Activated CD8-positive, alpha-beta T cell treated with anti-CD3 and anti-CD28 coated beads for 36 hours (primary cell): ENCODE results near the gene DDT. TPM values are rescaled to one million over a fixed set of nuclear protein-coding genes. Genes with fewer than 3 reads are reported as not detected.
A peak's percentile ranks its signal among the peaks of the same experiment; 100 is the strongest.
"Not testable (repeated sequence)": the region's sequence is repeated elsewhere in the genome, so short reads cannot be mapped to it uniquely, and the experiment has no call there.

Source experiments
- ATAC-seq: fragments of 200-7000 bp; cut with Tn5 transposase; one replicate; pipeline ENCODE4 v1.10.0; 2021; ENCODE audit warnings: mild to moderate bottlenecking, moderate library complexity
- CTCF ChIA-PET: fragments of 350-600 bp; sonication (Branson Sonifier 250); formaldehyde crosslinking; loops from one replicate; lab custom pipeline; 2021; ENCODE audit warnings: antibody characterized with exemption; lab: Charles Lee
- POLR2A ChIA-PET: fragments of 350-600 bp; sonication (Branson Sonifier 250); formaldehyde crosslinking; loops from one replicate; lab custom pipeline; 2021; ENCODE audit warnings: antibody characterized with exemption; lab: Charles Lee
- DNase-seq: peaks from one replicate; pipeline ENCODE4 v3.0.0-alpha.2; 2020
- H3K27ac Mint-ChIP-seq: one replicate; pipeline ENCODE4 v1.8.0; 2021; ENCODE audit warnings: mild to moderate bottlenecking, mixed read lengths
- H3K27me3 Mint-ChIP-seq: one replicate; pipeline ENCODE4 v1.8.0; 2021; ENCODE audit warnings: mixed read lengths
- H3K36me3 Mint-ChIP-seq: one replicate; pipeline ENCODE4 v1.8.0; 2021; ENCODE audit warnings: low read depth, mixed read lengths
- H3K4me1 Mint-ChIP-seq: one replicate; pipeline ENCODE4 v1.8.0; 2021; ENCODE audit warnings: low read depth, mixed read lengths
- H3K4me3 Mint-ChIP-seq: one replicate; pipeline ENCODE4 v1.8.0; 2021; ENCODE audit warnings: mild to moderate bottlenecking, moderate library complexity, mixed read lengths
- H3K9me3 Mint-ChIP-seq: one replicate; pipeline ENCODE4 v1.8.0; 2021; ENCODE audit warnings: mixed read lengths
- intact Hi-C: fragments of 100-400 bp; cut with micrococcal nuclease; formaldehyde crosslinking; loops from one replicate; pipeline ENCODE4 v1.10.0; 2022
- total RNA-seq, 2 experiments: library from RNA; stranded (reverse); gene quantifications; one replicate each; pipeline ENCODE4 v1.2.3, GENCODE V29; 2021
- TF ChIP-seq, protein P1 (sequence below): fragments of 200-600 bp; IDR thresholded peaks from one replicate; pipeline ENCODE4 v1.8.0; 2022; ENCODE audit warnings: antibody characterized with exemption, mild to moderate bottlenecking

The DDT gene
- total RNA-seq, 2 experiments from 2014 or later: 116 to 119 TPM

DNA sequence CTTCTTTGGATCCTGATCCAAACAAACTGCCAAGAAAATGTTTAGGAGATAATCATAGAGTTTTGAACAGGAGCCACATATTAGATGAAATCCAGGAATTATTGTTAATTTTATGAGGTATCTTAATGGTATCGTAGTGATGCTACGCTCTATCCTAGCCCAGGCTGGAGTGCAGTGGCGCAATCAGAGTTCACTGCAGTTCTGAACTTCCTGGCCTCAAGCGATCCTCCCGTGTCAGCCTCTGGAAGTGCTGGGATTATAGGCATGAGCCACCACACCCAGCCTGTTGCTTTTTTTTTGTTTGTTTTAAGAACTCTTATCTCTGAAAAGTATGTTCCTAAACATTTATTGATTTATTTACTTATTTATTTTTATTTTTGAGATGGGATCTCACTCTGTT, 28.6 kb upstream of the DDT start:
- DNase-seq (no peak), ATAC-seq (no peak)
- Mint-ChIP-seq H3K9me3 (no peaks in the 10 kb centered on the region), H3K4me3 (no peak overlapping the region), H3K36me3 (no peaks in the 10 kb centered on the region), H3K27ac (no peak overlapping the region), H3K27me3 (no peaks in the 10 kb centered on the region), H3K4me1 (no peaks in the 10 kb centered on the region)
- ChIA-PET POLR2A (interaction anchor here (1.5 kb wide), 1 partner anchor 8 kb away, joined by 3 read pairs; no protein-coding TSS in a partner anchor), CTCF (interaction anchor here (1.5 kb wide), 1 partner anchor 47 kb away, joined by 4 read pairs; no protein-coding TSS in a partner anchor)
- TF ChIP-seq, protein P1, sequence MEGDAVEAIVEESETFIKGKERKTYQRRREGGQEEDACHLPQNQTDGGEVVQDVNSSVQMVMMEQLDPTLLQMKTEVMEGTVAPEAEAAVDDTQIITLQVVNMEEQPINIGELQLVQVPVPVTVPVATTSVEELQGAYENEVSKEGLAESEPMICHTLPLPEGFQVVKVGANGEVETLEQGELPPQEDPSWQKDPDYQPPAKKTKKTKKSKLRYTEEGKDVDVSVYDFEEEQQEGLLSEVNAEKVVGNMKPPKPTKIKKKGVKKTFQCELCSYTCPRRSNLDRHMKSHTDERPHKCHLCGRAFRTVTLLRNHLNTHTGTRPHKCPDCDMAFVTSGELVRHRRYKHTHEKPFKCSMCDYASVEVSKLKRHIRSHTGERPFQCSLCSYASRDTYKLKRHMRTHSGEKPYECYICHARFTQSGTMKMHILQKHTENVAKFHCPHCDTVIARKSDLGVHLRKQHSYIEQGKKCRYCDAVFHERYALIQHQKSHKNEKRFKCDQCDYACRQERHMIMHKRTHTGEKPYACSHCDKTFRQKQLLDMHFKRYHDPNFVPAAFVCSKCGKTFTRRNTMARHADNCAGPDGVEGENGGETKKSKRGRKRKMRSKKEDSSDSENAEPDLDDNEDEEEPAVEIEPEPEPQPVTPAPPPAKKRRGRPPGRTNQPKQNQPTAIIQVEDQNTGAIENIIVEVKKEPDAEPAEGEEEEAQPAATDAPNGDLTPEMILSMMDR: no peak
- intact Hi-C loops: no loop called here

DNA sequence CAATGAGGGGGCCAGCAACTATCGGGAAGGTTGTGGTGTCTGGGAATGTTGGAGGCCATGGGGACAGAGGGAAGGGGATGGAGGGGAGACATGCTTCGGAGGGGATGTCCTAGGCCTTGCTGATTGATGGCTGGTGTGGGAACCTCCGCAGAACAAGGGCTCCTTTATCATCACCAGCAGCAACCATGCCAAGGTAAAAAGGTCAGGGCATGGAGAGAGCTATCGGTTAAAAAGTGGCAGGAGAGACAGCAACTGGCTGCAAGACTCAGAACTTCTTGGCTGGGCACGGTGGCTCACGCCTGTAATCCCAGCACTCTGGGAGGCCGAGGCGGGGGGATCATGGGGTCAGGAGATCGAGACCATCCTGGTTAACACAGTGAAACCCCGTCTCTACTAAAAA, 28.0 kb upstream of the DDT start:
- Mint-ChIP-seq H3K36me3 (no peaks in the 10 kb centered on the region), H3K4me3 (no peak overlapping the region), H3K4me1 (no peaks in the 10 kb centered on the region), H3K27me3 (peaks cover 2% of the 10 kb centered on the region), H3K9me3 (no peaks in the 10 kb centered on the region), H3K27ac (no peak overlapping the region)
- ATAC-seq (no peak), DNase-seq (no peak)
- ChIA-PET POLR2A (no interaction called here), CTCF (no interaction called here)
- intact Hi-C loops: no loop called here
- TF ChIP-seq, protein P1: no peak

DNA sequence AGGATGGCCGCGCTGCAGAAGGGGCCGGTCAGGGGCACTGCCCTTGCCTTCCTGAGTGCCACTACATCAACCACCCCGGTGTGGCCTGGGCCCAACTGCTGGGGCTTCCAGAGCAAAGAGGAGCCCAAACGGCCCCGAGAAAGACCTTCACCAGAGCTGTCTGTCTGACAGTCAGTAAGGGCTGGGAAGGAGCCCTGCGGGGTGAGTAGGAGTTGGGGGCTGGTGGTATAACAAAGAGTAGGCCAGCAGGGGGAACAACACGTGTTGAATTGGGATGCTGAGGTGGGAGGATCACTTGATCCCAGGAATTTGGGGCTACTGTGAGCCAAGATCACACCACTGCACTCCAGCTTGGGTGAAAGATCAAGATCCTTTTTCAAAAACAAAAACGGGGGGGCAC, 27.1 kb upstream of the DDT start:
- Mint-ChIP-seq H3K4me3 (no peak overlapping the region), H3K4me1 (no peaks in the 10 kb centered on the region), H3K36me3 (no peaks in the 10 kb centered on the region), H3K27me3 (peaks cover 2% of the 10 kb centered on the region), H3K27ac (no peak overlapping the region), H3K9me3 (no peaks in the 10 kb centered on the region)
- ATAC-seq: no peak
- ChIA-PET CTCF (no interaction called here), POLR2A (no interaction called here)
- intact Hi-C loops: no loop called here
- no peak for DNase-seq
- TF ChIP-seq, protein P1: no peak

DNA sequence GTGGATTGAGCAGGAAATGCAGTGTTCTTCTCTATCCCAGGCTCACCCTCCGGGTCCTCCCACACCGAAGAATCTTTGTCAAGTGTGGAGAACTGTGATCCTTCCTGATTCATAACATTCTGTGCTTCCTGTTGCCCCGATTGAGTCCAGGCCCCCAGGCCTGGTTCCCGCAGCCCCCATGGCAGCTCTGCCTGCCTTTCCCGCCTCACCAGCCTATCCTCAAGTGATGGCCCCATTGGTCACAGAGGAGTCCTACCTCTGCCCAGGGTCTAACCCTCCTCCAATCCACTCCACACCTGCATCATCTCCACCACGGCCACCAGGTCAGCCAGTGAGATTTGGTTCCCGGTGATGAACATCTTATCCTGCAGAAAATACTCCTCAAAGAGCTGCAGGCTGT, 25.5 kb upstream of the DDT start:
- CTCF ChIA-PET, H3K9me3 Mint-ChIP-seq, H3K27me3 Mint-ChIP-seq, POLR2A ChIA-PET, H3K4me1 Mint-ChIP-seq, H3K36me3 Mint-ChIP-seq, intact Hi-C loops, H3K4me3 Mint-ChIP-seq, H3K27ac Mint-ChIP-seq, DNase-seq, ATAC-seq: not testable (repeated sequence)

DNA sequence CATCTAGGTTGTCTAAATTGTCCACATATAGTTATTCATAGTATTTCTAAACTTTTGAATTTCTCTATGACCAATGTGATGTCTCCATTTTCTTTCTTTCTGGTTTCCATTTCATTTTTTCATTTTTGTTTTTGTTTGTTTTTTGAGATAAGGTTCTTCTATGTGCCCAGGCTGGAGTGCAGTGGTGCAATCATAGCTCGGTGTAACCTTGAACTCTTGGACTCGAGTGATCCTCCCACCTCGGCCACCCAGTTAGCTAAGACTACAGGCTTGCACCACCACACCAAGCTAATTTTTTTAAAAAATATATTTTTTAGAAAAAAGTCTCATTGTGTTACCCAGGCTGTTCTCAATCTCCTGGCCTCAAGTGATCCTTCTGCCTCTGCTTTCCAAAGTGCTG, 22.9 kb upstream of the DDT start:
- TF ChIP-seq, protein P1: no peak
- CTCF ChIA-PET: no interaction called here
- Mint-ChIP-seq H3K9me3 (no peaks in the 10 kb centered on the region), H3K4me3 (no peak overlapping the region), H3K27ac (no peak overlapping the region), H3K4me1 (no peaks in the 10 kb centered on the region), H3K27me3 (peaks cover 2% of the 10 kb centered on the region), H3K36me3 (no peaks in the 10 kb centered on the region)
- intact Hi-C loops: no loop called here
- no peak for ATAC-seq
- POLR2A ChIA-PET: no interaction called here
- no peak for DNase-seq

DNA sequence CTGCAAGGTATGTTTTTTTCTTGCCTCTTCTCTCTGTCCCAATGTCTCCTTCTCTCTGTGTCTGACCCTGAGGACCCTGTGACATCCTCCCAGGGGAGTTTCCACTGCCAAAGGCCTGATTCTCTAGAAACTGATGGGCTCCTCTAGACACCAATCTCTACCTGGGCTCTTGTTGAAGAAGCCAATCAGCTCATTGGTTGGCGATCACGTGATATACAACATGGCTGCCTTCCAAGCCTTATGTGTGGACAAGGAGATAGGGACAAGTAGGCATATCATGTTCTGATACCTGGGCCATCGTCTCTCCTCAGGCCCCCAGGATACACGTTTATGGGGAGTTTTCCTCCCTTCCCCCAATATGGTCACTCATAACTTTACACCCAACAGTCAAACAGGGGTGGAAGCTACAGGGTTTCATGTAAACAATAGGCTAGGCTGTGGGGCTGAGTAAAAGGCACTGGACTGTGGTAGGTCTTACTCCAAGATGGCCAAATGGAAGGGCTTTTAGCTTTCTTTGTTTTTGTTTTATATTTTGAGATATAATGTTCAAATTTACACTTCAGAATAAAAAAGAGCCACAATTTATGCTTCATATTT, 19.4 kb upstream of the DDT start:
- DNase-seq (peak; percentile 29), ATAC-seq (peak; percentile 42)
- intact Hi-C loops, H3K27me3 Mint-ChIP-seq, H3K9me3 Mint-ChIP-seq, H3K36me3 Mint-ChIP-seq, H3K27ac Mint-ChIP-seq, H3K4me1 Mint-ChIP-seq, H3K4me3 Mint-ChIP-seq, CTCF ChIA-PET: not testable (repeated sequence)
- POLR2A ChIA-PET: interaction anchor here (1.3 kb wide), 1 partner anchor 10 kb away, joined by 3 read pairs; no protein-coding TSS in a partner anchor

DNA sequence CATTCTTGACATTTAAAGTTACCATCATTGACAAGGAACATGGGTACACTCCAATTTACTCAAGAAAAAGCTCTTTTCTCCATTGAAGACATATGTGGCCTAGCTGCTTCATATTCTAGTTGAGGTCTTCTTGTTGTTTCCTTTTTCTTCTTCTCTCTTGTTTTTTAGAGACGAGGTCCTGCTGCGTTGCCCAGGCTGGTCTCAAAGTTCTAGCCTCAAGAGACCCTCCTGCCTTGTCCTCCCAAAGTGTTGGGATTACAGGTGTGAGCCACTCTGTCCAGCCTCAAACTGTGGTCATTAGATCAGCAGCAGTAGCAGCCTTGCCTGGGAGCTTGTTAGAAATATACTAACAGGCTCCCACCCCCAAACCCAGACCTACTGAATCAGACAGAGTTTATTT, 18.8 kb upstream of the DDT start:
- ATAC-seq, H3K9me3 Mint-ChIP-seq, CTCF ChIA-PET: not testable (repeated sequence)

DNA sequence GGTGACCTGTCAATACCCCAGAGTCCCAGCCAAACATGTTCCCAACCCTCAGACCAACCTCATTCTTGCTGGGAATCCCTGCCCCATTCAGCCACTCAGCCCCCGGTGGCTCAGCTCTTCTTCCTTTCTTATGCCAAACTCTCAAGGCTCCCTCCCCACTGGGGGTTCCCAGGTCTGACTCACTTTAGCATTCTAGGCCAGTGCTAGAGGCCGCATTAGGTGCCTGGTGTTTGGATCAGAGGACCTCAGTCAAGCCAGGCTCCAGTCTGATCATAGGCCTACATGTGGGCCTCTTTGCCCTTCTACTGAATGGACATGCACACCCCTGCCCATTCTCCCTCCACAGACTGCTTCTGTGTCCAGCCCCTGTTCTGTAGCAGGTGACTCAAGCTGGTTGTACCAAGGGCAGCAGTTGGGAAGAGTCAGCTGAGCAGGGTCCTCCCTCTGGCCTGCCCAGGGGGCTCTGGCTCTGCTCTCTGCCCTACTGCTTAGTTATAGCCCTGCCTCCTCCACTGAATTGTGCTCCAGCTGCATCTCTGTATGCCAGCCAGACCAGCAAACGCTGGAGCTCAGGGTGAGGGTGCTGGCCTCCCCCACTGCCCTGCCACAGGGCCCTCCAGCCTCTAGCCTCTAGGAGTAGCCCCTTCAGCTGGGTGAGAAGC, 15.5 kb upstream of the DDT start:
- peak; percentile 39 for ATAC-seq
- POLR2A ChIA-PET, H3K9me3 Mint-ChIP-seq, CTCF ChIA-PET, H3K4me1 Mint-ChIP-seq, intact Hi-C loops, H3K27ac Mint-ChIP-seq, DNase-seq, H3K27me3 Mint-ChIP-seq, H3K36me3 Mint-ChIP-seq, H3K4me3 Mint-ChIP-seq: not testable (repeated sequence)

More for the DNA sequence above, 18.8 kb upstream of the DDT start:
- H3K36me3 Mint-ChIP-seq, H3K4me3 Mint-ChIP-seq, POLR2A ChIA-PET, DNase-seq, H3K4me1 Mint-ChIP-seq, H3K27ac Mint-ChIP-seq, H3K27me3 Mint-ChIP-seq, intact Hi-C loops: not testable (repeated sequence)
